HG03039 (cell line): ENCODE measurements around the gene PROCA1.
"Not testable (repeated sequence)": the region's sequence is repeated elsewhere in the genome, so short reads cannot be mapped to it uniquely, and the experiment has no call there.

Experiments used
- ATAC-seq: cut with Tn5 transposase; IDR thresholded peaks from one replicate; pipeline ENCODE4 v1.9.1; 2021; ENCODE audit warnings: mild to moderate bottlenecking, moderate library complexity; ENCODE audit not compliant: unreplicated experiment

The PROCA1 gene

DNA sequence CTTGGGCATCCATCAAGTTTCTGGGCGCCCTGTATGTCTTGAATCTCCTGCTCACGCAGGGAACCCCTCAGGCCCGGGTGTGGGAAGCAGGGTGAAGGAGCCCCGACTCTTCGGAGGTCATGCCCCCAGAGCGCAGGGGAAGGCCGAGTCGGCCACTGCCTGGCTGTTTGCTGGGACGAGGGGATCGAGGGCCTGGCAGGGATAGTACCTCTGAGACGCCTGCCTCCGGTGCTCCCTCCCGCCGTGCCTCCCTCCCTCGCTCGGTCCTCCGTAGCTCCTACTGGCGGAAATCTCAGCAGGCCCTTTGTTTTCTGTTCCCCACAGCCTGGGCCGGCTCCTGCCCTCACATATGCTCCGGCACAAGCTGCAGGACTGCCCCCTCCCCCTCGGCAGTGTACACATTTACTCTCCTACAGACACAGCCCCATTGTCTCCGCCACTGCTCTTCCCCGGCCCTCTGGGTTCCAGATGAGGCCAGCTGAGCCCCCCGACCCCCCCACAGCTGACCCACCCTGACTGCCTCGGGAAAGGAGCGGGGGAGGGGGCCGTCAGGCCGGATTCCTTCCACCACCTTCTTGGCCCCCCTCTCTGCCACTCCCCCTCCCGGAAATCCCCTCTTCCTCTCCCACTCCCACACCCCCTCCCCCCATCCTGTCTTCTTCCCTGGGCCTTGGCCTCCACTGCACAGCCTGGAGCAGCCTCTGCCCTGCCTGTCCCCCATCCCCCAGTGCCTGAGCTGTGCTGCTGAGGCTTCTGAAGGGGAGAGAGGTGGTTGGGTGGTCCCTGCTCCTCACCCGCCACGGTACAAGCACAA, 33.5 kb upstream of the PROCA1 start:
- ATAC-seq: no peak

DNA sequence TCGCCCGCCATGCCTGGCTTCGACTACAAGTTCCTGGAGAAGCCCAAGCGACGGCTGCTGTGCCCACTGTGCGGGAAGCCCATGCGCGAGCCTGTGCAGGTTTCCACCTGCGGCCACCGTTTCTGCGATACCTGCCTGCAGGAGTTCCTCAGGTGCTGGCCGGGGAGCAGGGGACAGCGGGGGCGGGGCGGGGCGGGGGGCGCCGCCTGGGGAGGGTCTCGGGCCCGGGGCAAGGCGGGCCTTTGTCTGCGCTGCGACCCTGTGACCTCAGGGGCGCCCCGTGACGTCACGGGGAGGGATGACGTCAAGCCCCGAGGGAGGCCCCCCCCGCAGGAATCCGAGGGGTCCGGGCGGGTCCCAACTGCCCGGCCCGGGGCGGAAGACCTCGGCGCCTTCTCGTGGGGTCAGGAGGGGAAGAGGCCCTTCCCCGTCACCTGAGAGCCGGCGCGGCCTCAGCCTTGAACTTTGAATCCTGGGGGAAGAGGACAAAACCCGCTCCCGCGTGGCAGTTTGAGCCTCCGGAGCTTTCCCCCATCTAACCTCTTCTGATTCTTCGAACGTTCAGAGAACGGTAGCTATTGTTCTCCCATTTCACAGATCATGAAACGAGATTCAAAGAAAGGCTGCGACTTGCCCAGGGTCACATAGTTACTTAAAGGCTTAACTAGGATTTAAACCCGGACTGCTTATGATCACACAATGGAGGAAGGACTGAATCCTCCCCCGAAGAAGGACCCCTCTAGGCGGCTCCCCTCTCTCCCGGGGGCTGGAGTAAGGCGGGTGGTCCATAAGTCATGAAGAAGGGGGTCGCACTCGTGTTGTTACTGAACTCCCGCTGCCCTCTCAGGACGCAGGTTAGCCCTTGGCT, 32.6 kb upstream of the PROCA1 start:
- peak; percentile 17 for ATAC-seq

DNA sequence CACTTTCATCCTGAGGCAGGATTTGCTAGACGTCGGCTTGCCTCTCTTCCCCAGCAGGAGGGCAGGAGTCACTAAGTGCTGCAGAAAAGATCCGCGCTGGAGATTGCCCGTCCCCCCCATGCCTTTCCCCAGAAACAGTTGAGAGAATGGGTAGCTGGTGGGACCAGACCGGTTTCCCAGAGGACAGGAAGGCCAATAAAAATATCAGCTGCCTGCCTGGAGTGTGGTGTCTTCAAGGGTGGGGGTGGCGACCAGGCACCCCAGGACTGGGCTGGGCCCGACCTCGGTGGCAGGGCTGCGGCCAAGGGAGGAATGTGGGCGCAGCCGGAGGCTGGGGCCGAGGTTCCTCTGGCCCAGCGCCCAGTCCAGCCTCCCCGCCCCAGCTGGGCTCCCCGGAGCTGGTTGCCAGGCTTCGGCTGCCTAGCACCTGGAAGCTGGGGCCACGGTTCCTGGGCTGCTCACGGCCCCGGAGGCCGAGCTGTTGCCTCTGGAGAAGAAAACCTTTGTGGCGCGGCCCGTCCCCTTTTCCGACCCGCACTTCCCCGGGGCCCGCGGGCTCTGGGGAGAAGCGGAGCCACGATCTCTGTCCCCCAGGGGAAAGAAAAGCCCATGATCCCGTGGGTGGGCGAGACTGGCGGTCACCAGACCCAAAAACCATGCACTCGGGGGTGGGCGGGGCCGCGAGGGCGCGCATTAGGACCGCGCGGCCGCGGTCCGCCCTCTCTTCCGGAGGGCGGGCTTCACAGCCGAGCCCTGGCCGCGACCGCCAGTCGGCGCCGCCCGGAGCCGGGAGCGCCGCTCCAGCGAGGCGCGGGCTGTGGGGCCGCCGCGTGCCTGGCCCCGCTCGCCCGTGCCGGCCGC, 31.8 kb upstream of the PROCA1 start, which contains the start of gene TRAF4:
TRAF4 (plus strand) TSS at position 769 of the 861 bp plus-strand sequence. CDS start 102 bp downstream, outside the sequence.
- peak; percentile 57 for ATAC-seq

DNA sequence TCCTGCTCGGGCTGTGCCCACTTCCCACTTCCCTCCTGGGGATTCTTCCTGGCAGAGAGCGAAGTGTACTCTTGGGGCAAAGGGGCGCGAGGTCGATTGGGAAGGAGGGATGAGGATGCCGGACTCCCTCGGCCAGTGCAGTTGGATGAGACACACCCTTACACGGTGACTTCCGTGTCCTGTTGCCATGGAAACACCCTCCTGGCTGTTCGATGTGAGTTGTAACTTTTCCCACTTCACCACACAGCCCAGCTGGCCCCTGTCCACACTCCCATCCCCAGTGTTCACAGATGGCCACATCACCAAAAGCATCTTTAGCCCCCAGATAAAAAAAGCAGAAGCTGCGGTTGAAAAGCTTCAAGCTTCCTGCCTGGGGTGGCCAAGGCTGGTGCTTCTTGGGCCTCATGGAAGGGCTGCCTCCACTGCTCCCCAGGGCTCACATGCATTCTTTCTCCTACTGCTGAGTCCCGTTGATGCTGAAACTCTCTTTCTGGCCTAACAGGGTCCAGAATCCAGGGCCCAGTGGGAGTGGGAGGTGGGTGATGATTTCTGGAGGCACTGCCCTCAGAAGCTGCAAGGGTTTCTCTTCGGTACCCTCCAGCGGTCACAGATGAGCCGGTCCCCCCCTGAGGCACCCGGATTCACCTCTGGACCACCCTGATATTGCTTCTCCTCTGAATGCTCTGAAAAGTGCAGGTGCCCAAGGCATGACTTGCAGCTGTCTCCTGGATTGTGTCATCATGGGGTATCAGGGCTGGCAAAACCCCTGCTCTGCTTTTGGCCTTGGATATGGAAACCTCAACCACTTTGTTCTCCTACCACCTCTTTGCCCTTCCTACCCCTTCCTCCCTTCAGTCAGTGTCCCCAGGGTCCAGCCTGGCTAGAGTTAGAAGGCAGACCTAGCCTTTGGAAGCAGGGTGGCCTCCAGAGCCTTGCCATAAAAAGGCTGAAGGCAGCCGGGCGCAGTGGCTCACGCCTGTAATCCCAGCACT, 30.0 kb upstream of the PROCA1 start:
- no peak for ATAC-seq

DNA sequence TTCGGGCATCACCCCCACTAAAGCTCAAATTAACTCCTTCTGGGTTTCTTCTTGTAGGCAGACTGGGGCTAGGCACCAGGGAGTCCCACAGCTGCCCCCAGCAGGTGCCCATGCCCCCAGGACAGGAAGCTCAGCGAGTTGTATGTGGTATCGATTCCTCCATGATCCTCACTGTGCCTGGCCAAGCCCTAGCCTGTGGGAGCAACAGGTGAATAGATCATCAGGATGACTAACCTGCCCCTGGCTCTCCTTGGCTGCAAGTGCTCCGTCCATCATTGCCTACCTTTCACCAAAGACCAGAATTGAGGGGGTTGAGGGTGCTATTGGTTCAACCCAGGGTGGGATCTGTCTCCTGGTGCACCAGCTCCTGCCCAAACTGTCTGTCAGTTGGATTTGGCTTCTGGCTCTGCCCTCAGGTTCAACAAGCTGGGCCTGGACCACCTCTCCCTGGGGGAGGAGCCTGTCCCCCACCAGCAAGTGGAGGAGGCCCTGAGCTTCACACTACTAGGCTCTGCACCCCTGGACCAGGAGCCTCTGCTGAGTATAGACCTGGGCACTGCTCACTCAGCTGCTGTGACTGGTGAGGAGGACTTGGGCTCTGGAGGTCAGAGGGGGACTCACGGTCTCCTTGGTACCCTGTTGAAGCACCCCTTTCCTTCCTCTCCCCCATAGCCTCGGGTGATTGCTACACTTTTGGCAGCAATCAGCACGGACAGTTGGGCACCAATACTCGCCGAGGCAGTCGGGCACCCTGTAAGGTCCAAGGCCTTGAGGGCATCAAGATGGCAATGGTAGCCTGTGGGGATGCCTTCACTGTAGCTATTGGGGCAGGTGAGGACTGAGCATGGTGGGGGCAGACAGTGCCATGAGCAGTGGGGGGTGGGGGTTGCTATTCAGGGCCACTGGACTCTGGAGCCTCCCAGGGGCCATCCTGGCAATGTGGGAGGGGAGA, 29.0 kb upstream of the PROCA1 start:
- no peak for ATAC-seq

DNA sequence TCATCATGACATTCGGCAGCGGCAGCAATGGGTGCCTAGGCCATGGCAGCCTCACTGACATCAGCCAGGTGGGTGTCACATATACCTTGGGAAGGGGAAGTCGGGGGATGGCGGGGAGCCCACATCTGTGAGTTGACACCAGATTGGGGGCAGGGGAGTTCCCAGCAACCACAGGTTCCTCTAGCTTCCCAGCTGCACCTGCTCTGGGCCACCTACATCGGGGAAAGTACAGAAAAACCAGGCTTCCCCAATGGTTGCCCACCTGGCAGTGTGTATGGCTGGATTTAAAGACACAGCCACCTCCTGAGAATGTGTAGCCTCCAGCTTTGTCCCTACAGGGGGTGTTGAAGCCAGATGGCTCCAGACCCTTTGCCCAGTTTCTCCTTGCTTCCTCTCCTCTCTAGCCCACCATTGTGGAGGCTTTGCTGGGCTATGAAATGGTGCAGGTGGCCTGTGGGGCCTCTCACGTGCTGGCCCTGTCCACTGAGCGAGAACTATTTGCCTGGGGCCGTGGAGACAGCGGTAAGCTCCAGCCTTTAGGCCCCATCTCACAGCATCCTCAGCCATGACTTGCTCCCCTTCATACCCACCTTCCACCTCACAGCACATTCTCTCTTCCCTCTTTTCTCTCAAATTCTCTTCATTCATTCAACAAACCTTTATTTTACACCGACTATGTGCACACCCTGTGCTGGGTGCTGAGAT, 27.1 kb upstream of the PROCA1 start:
- ATAC-seq: no peak

DNA sequence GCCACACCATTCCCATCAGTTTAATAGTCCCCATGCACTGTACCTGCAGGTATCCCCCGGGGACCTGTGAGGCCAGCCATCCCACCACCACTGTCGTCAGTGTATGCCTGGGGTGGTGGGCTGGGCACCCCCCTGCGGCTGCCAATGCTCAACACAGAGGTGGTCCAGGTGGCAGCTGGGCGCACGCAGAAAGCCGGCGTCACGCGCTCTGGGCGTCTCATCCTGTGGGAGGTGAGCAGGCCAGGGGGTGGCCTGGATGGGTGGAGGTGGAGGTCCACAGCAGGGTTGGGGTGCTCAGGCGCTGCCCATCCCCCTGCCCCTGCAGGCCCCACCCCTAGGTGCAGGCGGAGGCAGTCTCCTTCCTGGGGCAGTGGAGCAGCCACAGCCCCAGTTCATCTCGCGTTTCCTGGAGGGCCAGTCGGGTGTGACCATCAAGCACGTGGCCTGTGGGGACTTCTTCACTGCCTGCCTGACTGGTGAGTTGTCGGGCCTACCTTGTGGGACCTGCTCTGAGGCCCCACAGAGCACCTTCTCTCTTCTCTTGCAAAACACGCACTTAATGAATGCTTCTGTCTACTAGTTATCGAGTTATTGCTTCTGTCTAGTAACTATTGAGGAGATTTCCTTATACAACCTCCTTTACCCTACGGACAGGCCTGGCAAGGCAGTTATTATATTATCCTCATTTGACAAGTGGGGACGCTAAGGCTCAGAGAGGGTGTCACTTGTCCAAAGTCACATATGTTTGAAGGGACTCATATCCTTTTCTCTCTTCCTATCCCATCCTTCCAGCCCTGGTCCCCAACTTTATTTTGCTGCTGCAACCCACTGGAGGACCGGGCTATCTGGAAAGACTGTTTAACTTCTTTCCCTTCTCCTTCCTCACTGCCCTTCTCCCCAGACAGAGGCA, 26.3 kb upstream of the PROCA1 start:
- peak; percentile 44 for ATAC-seq

DNA sequence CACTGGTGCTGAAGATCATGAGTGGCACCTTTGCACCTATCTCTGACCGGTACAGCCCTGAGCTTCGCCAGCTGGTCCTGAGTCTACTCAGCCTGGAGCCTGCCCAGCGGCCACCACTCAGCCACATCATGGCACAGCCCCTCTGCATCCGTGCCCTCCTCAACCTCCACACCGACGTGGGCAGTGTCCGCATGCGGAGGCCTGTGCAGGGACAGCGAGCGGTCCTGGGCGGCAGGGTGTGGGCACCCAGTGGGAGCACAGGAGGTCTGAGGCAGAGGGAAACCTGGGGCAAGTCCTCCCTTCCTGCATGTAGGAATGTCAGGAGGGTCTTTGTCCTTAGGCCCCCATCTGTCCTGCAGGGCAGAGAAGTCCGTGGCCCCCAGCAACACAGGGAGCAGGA, 25.6 kb upstream of the PROCA1 start:
- ATAC-seq: no peak

DNA sequence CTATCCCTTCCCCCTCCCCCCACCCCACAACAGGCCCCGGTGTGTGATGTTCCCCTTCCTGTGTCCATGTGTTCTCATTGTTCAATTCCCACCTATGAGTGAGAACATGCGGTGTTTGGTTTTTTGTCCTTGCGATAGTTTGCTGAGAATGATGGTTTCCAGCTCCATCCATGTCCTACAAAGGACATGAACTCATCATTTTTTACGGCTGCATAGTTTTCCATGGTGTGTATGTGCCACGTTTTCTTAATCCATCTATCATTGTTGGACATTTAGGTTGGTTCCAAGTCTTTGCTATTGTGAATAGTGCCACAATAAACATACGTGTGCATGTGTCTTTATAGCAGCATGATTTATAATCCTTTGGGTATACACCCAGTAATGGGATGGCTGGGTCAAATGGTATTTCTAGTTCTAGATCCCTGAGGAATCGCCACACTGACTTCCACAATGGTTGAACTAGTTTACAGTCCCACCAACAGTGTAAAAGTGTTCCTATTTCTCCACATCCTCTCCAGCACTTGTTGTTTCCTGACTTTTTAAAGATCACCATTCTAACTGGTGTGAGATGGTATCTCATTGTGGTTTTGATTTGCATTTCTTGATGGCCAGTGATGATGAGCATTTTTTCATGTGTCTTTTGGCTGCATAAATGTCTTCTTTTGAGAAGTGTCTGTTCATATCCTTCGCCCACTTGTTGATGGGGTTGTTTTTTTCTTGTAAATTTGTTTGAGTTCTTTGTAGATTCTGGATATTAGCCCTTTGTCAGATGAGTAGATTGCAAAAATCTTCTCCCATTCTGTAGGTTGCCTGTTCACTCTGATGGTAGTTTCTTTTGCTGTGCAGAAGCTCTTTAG, 24.5 kb upstream of the PROCA1 start:
- not testable (repeated sequence) for ATAC-seq

DNA sequence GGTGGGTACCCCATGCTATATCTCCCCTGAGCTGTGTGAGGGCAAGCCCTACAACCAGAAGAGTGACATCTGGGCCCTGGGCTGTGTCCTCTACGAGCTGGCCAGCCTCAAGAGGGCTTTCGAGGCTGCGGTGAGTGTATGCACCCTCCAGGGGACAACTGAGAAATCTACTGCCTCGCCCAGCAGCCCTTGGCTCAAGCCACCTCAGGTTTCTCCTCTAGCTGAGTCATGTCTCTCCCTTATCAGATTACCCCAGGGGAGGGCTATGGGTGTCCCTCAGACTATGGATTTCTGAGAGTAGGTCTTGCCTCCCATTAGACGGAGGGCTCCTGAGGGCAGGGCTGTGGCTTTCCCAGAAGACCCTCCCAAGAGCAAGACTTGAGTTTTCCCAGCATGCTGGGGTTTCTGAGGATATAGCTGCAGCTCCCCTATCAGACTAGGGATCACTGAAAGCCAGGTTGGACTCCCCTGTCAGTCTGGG, 23.6 kb upstream of the PROCA1 start:
- no peak for ATAC-seq

DNA sequence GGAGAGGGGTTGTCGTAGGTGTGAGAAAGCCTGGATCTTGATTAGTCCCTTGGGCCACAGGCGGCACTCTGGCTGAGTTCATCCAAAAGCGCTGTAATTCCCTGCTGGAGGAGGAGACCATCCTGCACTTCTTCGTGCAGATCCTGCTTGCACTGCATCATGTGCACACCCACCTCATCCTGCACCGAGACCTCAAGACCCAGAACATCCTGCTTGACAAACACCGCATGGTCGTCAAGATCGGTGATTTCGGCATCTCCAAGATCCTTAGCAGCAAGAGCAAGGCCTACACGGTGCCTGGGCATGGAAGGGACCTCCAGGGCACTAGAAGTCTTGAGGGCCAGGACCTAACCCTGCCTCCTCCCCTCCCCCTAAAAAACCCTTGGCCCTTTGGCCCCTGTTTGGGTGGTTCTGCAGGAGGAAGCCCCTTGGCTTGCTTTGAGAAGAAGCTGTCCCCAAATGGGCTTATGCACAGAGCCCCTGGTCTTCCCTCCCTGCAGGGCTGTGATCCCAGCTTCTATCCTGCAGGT, 23.1 kb upstream of the PROCA1 start:
- ATAC-seq: no peak

DNA sequence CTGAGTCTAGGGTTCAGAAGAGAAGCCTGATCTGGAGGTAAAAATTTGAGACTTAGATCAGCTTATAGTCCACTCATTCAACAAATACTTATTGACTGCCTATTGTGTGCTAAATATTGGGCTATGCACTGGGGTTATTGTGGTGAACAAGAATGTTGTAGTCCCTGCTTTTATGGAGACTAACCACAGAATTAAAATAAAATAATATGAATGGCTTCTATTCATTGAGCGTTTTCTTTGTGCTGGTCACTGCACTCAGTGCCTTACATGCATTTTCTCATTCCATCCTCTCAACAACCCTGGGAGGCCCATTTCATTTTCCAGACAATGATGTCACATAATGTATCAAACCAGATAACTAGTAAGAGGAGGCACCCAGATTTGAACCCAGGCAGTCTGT, 21.7 kb upstream of the PROCA1 start:
- no peak for ATAC-seq

DNA sequence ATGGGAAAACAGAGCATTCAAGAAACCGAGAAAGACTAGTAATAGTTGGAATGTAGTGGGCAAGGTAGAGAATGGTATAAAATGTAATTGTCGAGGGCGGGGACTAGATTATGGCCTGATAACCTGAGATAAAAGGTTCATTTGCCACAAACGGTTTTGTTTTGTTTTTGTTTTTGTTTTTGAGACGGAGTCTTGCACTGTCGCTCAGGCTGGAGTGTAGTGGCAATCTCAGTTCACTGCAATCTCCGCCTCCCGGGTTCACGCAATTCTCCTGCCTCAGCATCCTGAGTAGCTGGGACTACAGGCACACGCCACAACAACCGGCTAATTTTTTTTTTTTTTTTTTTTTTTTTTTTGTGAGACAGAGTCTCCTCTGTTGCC, 18.3 kb upstream of the PROCA1 start:
- no peak for ATAC-seq

DNA sequence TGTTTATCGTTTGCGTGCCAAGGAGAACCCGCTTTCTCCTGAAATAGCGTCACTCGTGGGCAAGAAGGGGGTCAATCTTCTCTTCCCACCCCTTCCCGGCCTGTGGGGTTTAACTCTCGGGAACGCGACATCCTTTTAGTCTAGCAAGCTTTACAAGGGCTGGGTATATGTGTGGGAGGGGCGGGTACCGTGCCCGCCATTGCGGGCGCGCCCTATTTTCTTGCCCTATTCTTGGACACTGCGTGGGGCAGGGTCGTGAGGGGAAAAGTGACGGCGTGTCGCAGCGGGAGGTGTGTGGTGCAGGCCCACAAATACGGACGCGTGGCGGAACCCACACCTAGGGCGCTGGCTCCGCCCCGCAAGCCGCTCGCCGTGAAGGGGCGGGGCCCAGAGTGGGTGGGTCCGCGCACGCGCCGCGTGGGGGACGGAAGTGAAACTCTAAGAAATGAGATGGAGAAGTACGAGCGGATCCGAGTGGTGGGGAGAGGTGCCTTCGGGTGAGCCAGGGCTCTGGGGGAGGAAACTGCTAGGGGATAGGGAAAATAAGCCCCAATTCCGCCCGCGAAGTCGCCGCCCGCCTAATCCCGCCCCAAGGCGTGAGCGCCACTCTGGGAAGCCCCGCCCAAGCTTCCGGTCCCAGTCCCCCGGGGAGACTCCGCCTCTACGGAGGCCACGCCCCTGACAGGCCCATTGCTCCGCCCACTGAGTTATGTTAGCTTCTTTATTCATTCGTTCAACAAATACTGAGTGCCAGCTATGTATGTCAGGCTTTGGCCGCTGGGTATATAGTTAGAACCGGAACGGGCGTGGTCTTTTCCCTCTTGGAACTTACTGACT, 16.9 kb upstream of the PROCA1 start, which contains the start of gene NEK8:
NEK8 (plus strand) TSS at position 425 of the 837 bp plus-strand sequence; CDS start at position 451, 26 bp downstream.
- ATAC-seq: peak; percentile 32
